K562 (cell line): ENCODE results near the gene ABCB6. TPM values are rescaled to one million over a fixed set of nuclear protein-coding genes. Genes with fewer than 3 reads are reported as not detected.

Source experiments
- DPF2 ChIP-seq: fragments of 450-650 bp; IDR thresholded peaks from 2 replicates; pipeline ENCODE4 v1.6.1; 2016
- FOXJ3 ChIP-seq: sonication (generic); formaldehyde crosslinking; IDR thresholded peaks from 2 replicates; pipeline ENCODE4 v1.4.0; 2020; ENCODE audit warnings: mild to moderate bottlenecking, missing genetic modification reagents
- GABPA ChIP-seq: fragments of 200-800 bp; sonication (Bioruptor generic); conservative IDR thresholded peaks from 2 replicates; pipeline ENCODE4 v1.6.1; 2016; ENCODE audit warnings: low read depth, missing genetic modification characterization, missing compliant biosample characterization
- GATAD2B ChIP-seq: fragments of 450-650 bp; IDR thresholded peaks from 2 replicates; pipeline ENCODE4 v1.6.1; 2017; ENCODE audit warnings: mild to moderate bottlenecking, borderline replicate concordance
- HEY1 ChIP-seq: fragments of 250-450 bp; sonication (Bioruptor Pico); IDR thresholded peaks from 2 replicates; pipeline ENCODE4 v1.5.0; 2020; ENCODE audit warnings: mild to moderate bottlenecking, moderate library complexity, borderline replicate concordance
- HNRNPH1 ChIP-seq: fragments of 200-400 bp; formaldehyde crosslinking; optimal IDR thresholded peaks from 2 replicates; pipeline ENCODE3; 2017; ENCODE audit warnings: low read depth, mild to moderate bottlenecking, low read length, moderate library complexity
- KDM4B ChIP-seq, 2 experiments: fragments of 450-650 bp in 1 of 2; sonication (generic) in 1 of 2; IDR thresholded peaks; 2 replicates each; pipeline ENCODE4 v1.6.1; 2016 to 2017; ENCODE audit warnings: borderline replicate concordance in 2 of 2, antibody characterized with exemption in 1 of 2, low read depth in 1 of 2, mild to moderate bottlenecking in 1 of 2
- MAFF ChIP-seq: IDR thresholded peaks from 2 replicates; pipeline ENCODE4 v1.6.1; 2012; ENCODE audit warnings: low read length, improper control_type of control experiment
- NFIC ChIP-seq: fragments of 450-650 bp; IDR thresholded peaks from 2 replicates; pipeline ENCODE4 v1.6.1; 2017; ENCODE audit warnings: mild to moderate bottlenecking, inconsistent platforms
- RFX5 ChIP-seq: IDR thresholded peaks from 2 replicates; pipeline ENCODE4 v1.6.1; 2011; ENCODE audit warnings: low read depth, mild to moderate bottlenecking, improper control_type of control experiment, low read length
- STAG1 ChIP-seq: sonication (generic); formaldehyde crosslinking; IDR thresholded peaks from 2 replicates; pipeline ENCODE4 v1.5.0; 2020; ENCODE audit warnings: missing genetic modification reagents, borderline replicate concordance
- ZBTB9 ChIP-seq: fragments of 450-650 bp; formaldehyde crosslinking; IDR thresholded peaks from 2 replicates; pipeline ENCODE4 v1.4.0; 2020; ENCODE audit warnings: mild to moderate bottlenecking, moderate library complexity
- ZNF134 ChIP-seq: fragments of 250-450 bp; sonication (Bioruptor Pico); conservative IDR thresholded peaks from 2 replicates; pipeline ENCODE4 v1.4.0; 2020
- ZNF23 ChIP-seq: fragments of 250-450 bp; sonication (Bioruptor Pico); IDR thresholded peaks from 2 replicates; pipeline ENCODE4 v1.4.0; 2020; ENCODE audit warnings: mild to moderate bottlenecking
- polyA plus RNA-seq, 8 experiments: library from polyadenylated mRNA; depleted of rRNA in 4 of 8; stranded (reverse) in 5 of 8; unstranded in 3 of 8; fragments of >200 nt; fragmentation: Nextera tagmentation in 2 of 8; fragmentation: Illumina TruSeq in 1 of 8; extraction: Ambion mirVana in 2 of 8; extraction: Trizol in 1 of 8; gene quantifications; 2 replicates each; pipeline versions ENCODE4 v1.2.1 to v1.2.3, GENCODE V29; 2011 to 2014; ENCODE audit warnings: inconsistent platforms in 1 of 8, missing spikeins in 1 of 8
- total RNA-seq, 7 experiments: library from RNA; depleted of rRNA in 6 of 7; stranded (reverse); fragments of >200 nt in 6 of 7; fragmentation: Illumina TruSeq in 2 of 7; extraction: Trizol in 2 of 7; gene quantifications; 2 replicates each; pipeline versions ENCODE4 v1.2.1 to v1.2.3, GENCODE V29; 2011 to 2021; ENCODE audit warnings: low replicate concordance in 1 of 7
- TF ChIP-seq, protein P1 (sequence below): sonication (generic); formaldehyde crosslinking; IDR thresholded peaks from 2 replicates; pipeline ENCODE4 v1.9.0; 2022; ENCODE audit warnings: mild to moderate bottlenecking, missing genetic modification reagents
- TF ChIP-seq, protein P2 (sequence below): fragments of 450-650 bp; IDR thresholded peaks from 2 replicates; pipeline ENCODE4 v1.6.1; 2016
- TF ChIP-seq, protein P3 (sequence below): fragments of 250-450 bp; sonication (Bioruptor Pico); IDR thresholded peaks from 2 replicates; pipeline ENCODE4 v1.8.0; 2021; ENCODE audit warnings: moderate library complexity, mild to moderate bottlenecking, inconsistent platforms
- TF ChIP-seq, protein P4 (sequence below): sonication (generic); formaldehyde crosslinking; IDR thresholded peaks from 2 replicates; pipeline ENCODE4 v1.8.1; 2023; ENCODE audit warnings: mild to moderate bottlenecking, missing genetic modification reagents
- TF ChIP-seq, protein P5 (sequence below): fragments of 450-650 bp; conservative IDR thresholded peaks from 2 replicates; pipeline ENCODE4 v1.6.1; 2016; ENCODE audit warnings: missing genetic modification characterization, low read depth, mild to moderate bottlenecking, control low read depth, missing compliant biosample characterization

ABCB6 gene
- total and polyA plus RNA-seq, 9 of the 15 experiments (the other 6 are each of a cell fraction or from before 2014, with no cell fraction given): 3.7 to 29.8 (median 16.8) TPM

DNA sequence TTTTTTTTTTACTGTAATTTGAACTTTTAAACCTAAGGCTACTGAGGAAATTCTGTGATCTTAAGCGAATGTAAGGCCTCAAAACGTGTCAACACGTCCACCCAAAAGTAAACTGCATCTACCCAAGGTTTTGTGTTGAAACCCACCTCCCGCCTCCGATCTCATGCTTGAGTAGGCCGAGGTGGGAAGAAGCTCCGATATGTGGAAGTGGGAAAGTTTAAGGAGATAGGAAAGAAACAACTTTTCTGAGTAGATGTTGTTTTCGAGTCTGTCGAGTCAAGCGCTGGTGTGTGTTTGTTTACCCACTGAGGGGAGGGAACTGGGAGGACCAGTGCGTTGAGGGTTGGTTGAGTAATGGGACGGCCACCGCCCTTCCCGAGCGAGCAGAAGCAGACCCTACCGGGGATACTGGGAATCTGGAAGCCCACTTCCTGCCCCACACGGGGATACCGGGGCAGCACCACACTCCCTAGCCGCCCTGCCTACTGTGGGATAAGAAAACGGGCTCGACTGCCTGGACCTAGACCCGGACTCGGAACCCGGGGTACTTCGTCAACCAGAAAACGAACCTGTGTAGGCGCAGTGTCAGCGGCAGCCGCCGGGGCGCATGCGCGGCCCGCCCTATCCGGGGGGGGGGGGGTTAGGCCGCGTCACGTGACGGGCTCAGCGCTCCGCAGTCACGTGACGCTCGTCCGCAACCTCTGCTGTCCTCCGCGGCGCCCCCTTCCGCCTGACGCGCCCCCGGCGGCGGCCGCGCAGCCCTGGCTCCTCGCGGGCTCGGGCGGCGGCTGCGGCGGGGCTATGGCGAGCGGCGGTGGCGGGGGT, 41.0 kb downstream of the ABCB6 start, which contains the start of gene RETREG2 (continued):
- TF ChIP-seq, protein P1, sequence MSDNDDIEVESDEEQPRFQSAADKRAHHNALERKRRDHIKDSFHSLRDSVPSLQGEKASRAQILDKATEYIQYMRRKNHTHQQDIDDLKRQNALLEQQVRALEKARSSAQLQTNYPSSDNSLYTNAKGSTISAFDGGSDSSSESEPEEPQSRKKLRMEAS (CRISPR knock-in tag): 0 out of 2 replicates have a peak, but pooled peaks have one; percentile 11
- TF ChIP-seq NFIC (0 out of 2 replicates have a peak, but pooled peaks have one; percentile 5), HEY1 (no peak), KDM4B (IDR thresholded peaks at IDR 0.05; ENCODE audit: borderline replicate concordance in 2 of 2, low read depth in 1 of 2) (no peak), GABPA (tag) (peak; percentile 71), DPF2 (0 out of 2 replicates have a peak, but pooled peaks have one; percentile 59), ZNF23 (CRISPR knock-in tag) (no peak), RFX5 (no peak), HNRNPH1 (no peak), GATAD2B (peak; percentile 23; the same call in 1 of the 2 replicates), ZNF134 (CRISPR knock-in tag) (0 out of 2 replicates have a peak, but pooled peaks have one; percentile 7), MAFF (no peak), STAG1 (no peak), ZBTB9 (CRISPR knock-in tag) (no peak), FOXJ3 (CRISPR knock-in tag) (no peak)
- TF ChIP-seq, protein P2, sequence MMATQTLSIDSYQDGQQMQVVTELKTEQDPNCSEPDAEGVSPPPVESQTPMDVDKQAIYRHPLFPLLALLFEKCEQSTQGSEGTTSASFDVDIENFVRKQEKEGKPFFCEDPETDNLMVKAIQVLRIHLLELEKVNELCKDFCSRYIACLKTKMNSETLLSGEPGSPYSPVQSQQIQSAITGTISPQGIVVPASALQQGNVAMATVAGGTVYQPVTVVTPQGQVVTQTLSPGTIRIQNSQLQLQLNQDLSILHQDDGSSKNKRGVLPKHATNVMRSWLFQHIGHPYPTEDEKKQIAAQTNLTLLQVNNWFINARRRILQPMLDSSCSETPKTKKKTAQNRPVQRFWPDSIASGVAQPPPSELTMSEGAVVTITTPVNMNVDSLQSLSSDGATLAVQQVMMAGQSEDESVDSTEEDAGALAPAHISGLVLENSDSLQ: no peak
- TF ChIP-seq, protein P3, sequence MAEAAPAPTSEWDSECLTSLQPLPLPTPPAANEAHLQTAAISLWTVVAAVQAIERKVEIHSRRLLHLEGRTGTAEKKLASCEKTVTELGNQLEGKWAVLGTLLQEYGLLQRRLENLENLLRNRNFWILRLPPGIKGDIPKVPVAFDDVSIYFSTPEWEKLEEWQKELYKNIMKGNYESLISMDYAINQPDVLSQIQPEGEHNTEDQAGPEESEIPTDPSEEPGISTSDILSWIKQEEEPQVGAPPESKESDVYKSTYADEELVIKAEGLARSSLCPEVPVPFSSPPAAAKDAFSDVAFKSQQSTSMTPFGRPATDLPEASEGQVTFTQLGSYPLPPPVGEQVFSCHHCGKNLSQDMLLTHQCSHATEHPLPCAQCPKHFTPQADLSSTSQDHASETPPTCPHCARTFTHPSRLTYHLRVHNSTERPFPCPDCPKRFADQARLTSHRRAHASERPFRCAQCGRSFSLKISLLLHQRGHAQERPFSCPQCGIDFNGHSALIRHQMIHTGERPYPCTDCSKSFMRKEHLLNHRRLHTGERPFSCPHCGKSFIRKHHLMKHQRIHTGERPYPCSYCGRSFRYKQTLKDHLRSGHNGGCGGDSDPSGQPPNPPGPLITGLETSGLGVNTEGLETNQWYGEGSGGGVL (CRISPR knock-in tag): no peak
- TF ChIP-seq, protein P4, sequence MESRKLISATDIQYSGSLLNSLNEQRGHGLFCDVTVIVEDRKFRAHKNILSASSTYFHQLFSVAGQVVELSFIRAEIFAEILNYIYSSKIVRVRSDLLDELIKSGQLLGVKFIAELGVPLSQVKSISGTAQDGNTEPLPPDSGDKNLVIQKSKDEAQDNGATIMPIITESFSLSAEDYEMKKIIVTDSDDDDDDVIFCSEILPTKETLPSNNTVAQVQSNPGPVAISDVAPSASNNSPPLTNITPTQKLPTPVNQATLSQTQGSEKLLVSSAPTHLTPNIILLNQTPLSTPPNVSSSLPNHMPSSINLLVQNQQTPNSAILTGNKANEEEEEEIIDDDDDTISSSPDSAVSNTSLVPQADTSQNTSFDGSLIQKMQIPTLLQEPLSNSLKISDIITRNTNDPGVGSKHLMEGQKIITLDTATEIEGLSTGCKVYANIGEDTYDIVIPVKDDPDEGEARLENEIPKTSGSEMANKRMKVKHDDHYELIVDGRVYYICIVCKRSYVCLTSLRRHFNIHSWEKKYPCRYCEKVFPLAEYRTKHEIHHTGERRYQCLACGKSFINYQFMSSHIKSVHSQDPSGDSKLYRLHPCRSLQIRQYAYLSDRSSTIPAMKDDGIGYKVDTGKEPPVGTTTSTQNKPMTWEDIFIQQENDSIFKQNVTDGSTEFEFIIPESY (CRISPR knock-in tag): no peak
- TF ChIP-seq, protein P5, sequence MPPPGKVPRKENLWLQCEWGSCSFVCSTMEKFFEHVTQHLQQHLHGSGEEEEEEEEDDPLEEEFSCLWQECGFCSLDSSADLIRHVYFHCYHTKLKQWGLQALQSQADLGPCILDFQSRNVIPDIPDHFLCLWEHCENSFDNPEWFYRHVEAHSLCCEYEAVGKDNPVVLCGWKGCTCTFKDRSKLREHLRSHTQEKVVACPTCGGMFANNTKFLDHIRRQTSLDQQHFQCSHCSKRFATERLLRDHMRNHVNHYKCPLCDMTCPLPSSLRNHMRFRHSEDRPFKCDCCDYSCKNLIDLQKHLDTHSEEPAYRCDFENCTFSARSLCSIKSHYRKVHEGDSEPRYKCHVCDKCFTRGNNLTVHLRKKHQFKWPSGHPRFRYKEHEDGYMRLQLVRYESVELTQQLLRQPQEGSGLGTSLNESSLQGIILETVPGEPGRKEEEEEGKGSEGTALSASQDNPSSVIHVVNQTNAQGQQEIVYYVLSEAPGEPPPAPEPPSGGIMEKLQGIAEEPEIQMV (tag): no peak
